RWPE2 (cell line): ENCODE results near the gene SPRED2.
A peak's percentile ranks its signal among the peaks of the same experiment; 100 is the strongest.

Experiments used
- ATAC-seq: fragments of 200-7000 bp; cut with Tn5 transposase; 3 replicates; pipeline ENCODE4 v1.9.1; 2021; ENCODE audit warnings: low read depth
- DNase-seq: peaks from one replicate; pipeline ENCODE4 v3.0.0-alpha.2; 2020; ENCODE audit warnings: low spot score
- H3K27ac ChIP-seq: fragments of 450-650 bp; 2 replicates; pipeline ENCODE4 v1.5.1; 2017; ENCODE audit warnings: mild to moderate bottlenecking; ENCODE audit not compliant: poor library complexity, severe bottlenecking
- H3K27me3 ChIP-seq: fragments of 250-450 bp; sonication (Bioruptor Pico); 2 replicates; pipeline ENCODE4 v1.5.1; 2021; ENCODE audit warnings: mild to moderate bottlenecking, moderate library complexity; ENCODE audit not compliant: insufficient read depth, poor library complexity, severe bottlenecking
- H3K36me3 ChIP-seq: fragments of 250-450 bp; sonication (Bioruptor Pico); 2 replicates; pipeline ENCODE4 v1.5.1; 2020; ENCODE audit warnings: low read depth, mild to moderate bottlenecking, moderate library complexity
- H3K4me1 ChIP-seq: fragments of 250-450 bp; sonication (Bioruptor Pico); 2 replicates; pipeline ENCODE4 v1.5.1; 2021; ENCODE audit warnings: mild to moderate bottlenecking, moderate library complexity; ENCODE audit not compliant: insufficient read depth, poor library complexity, severe bottlenecking
- H3K4me3 ChIP-seq: fragments of 250-450 bp; sonication (Bioruptor Pico); 2 replicates; pipeline ENCODE4 v1.5.1; 2021; ENCODE audit warnings: mild to moderate bottlenecking, moderate library complexity; ENCODE audit not compliant: severe bottlenecking
- H3K9me3 ChIP-seq: fragments of 250-450 bp; sonication (Bioruptor Pico); 2 replicates; pipeline ENCODE4 v1.5.1; 2021; ENCODE audit warnings: mild to moderate bottlenecking, moderate library complexity; ENCODE audit not compliant: severe bottlenecking
- TF ChIP-seq, protein P1 (sequence below): fragments of 450-650 bp; IDR thresholded peaks from one replicate; pipeline ENCODE4 v1.5.1; 2017; ENCODE audit warnings: mild to moderate bottlenecking, moderate library complexity; ENCODE audit not compliant: poor library complexity, severe bottlenecking

Gene SPRED2

DNA sequence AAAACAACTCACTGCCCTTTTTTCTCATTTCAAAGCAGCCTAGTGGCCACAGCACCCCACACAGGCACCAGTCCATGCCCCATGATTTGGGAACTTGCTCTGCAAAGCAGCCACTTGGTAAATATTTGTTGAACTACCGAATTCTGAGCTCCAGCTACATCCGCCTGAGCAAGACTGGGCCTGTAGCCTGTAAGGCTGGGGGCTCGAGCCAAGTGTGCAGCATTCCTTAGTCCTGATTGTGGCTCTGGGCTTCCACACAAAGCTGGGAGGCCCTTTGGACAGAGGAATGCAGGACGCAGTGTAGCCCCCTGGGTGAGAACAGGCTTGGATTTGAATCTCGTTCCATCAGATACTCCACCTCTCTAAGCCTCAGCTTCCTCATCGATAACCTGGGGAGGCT is 116.3 kb downstream of the SPRED2 start:
- H3K4me1 ChIP-seq = peaks cover 47% of the 10 kb centered on the region
- TF ChIP-seq, protein P1, sequence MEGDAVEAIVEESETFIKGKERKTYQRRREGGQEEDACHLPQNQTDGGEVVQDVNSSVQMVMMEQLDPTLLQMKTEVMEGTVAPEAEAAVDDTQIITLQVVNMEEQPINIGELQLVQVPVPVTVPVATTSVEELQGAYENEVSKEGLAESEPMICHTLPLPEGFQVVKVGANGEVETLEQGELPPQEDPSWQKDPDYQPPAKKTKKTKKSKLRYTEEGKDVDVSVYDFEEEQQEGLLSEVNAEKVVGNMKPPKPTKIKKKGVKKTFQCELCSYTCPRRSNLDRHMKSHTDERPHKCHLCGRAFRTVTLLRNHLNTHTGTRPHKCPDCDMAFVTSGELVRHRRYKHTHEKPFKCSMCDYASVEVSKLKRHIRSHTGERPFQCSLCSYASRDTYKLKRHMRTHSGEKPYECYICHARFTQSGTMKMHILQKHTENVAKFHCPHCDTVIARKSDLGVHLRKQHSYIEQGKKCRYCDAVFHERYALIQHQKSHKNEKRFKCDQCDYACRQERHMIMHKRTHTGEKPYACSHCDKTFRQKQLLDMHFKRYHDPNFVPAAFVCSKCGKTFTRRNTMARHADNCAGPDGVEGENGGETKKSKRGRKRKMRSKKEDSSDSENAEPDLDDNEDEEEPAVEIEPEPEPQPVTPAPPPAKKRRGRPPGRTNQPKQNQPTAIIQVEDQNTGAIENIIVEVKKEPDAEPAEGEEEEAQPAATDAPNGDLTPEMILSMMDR = no peak
- peaks cover 55% of the 10 kb centered on the region for H3K36me3 ChIP-seq
- DNase-seq = peak; percentile 92
- H3K4me3 ChIP-seq = no peak overlapping the region
- H3K27ac ChIP-seq = peak overlapping the region; percentile 98
- peak; percentile 84 for ATAC-seq
- no peaks in the 10 kb centered on the region for H3K9me3 ChIP-seq
- H3K27me3 ChIP-seq = no peaks in the 10 kb centered on the region

DNA sequence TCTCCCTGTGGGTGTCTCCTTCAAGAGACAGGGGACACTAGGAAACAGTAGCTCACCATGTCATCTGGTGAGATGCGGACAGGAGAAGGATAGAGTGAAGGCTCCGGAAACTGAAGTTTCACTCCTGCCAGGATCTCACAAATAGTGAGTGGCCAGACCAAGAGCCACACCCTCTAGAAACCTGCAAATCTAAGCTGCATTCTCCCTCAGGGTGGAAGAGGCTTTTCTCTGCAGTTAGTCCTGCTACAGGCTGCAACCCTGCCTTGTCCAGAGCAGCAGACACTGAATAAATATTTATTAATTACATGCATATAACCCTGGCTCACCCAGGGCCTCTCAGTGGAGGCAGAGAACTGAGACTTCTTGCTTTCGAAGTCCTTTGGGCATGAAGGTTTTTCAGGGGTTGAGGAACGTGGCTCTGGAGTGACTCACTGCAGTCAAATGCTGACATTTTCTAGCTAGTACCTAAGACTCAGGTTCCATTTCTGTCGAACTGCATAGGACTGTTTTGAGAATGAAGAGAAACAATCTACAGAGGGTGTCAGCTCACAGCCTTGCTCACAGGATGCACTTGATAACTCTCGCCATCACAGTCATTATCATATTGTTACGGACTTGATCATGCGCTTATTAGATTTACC is 117.5 kb downstream of the SPRED2 start:
- Histone ChIP-seq H3K27ac (peak overlapping the region; percentile 98), H3K27me3 (no peaks in the 10 kb centered on the region), H3K9me3 (no peaks in the 10 kb centered on the region), H3K4me3 (no peak overlapping the region), H3K36me3 (peaks cover 63% of the 10 kb centered on the region), H3K4me1 (peaks cover 35% of the 10 kb centered on the region)
- ATAC-seq = 0 out of 3 replicates have a peak, but pooled peaks have one; percentile 8
- TF ChIP-seq, protein P1 = no peak
- no peak for DNase-seq

- no peaks in the 10 kb centered on the region for H3K9me3 ChIP-seq
Observed at GRCh38 chr2:65313954-65314256, 118.5 kb downstream of the SPRED2 start.

GRCh38 chr2:65313126-65313953 is 119.1 kb downstream of the SPRED2 start:
- DNase-seq (no peak), ATAC-seq (no peak)
- no peak overlapping the region for H3K4me3 ChIP-seq
- H3K36me3 ChIP-seq = peaks cover 63% of the 10 kb centered on the region
- H3K4me1 ChIP-seq = peaks cover 29% of the 10 kb centered on the region
- no peaks in the 10 kb centered on the region for H3K27me3 ChIP-seq
- TF ChIP-seq, protein P1 = no peak
- H3K27ac ChIP-seq = no peak overlapping the region
- no peaks in the 10 kb centered on the region for H3K9me3 ChIP-seq

More at GRCh38 chr2:65313954-65314256, 118.5 kb downstream of the SPRED2 start:
- H3K4me3 ChIP-seq = no peak overlapping the region
- DNase-seq (no peak), ATAC-seq (no peak)
- TF ChIP-seq, protein P1 = no peak
- peak overlapping the region; percentile 98 for H3K27ac ChIP-seq
- peaks cover 63% of the 10 kb centered on the region for H3K36me3 ChIP-seq
- H3K27me3 ChIP-seq = no peaks in the 10 kb centered on the region
- H3K4me1 ChIP-seq = peaks cover 29% of the 10 kb centered on the region

DNA sequence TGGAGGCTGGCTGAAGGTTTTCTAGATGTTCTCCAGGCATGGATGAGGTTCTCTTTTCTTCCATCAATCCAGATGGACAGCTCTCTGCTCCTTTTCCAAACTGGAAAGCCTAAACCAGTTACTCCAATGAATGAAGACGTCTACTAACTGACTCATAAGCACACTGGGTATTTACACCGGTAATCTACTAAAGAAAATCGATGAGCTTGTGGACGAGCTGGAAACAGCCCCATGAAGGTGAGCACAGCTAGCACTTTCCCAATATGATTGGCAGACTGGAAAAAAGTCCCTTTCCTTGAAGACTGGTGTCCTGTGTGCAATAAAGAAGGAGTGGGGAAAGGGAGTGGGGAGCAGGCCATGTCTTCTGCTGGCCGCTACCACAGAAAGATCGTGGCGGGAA is 120.8 kb downstream of the SPRED2 start:
- ATAC-seq (no peak), DNase-seq (no peak)
- TF ChIP-seq, protein P1 = no peak
- no peak overlapping the region for H3K4me3 ChIP-seq
- no peak overlapping the region for H3K27ac ChIP-seq
- H3K4me1 ChIP-seq = peaks cover 22% of the 10 kb centered on the region
- no peaks in the 10 kb centered on the region for H3K9me3 ChIP-seq
- no peaks in the 10 kb centered on the region for H3K27me3 ChIP-seq
- H3K36me3 ChIP-seq = peaks cover 61% of the 10 kb centered on the region
